WERI-Rb-1 (cell line): ENCODE data around the gene REST.

ENCODE experiments used
- DNase-seq: peaks from one replicate; pipeline ENCODE4 v3.0.0-alpha.2; 2020
- H3K27ac ChIP-seq: fragments of 250-450 bp; sonication (Bioruptor Pico); 2 replicates; pipeline ENCODE4 v1.5.1; 2020; ENCODE audit warnings: mild to moderate bottlenecking, moderate library complexity
- H3K27me3 ChIP-seq: fragments of 250-450 bp; sonication (Bioruptor Pico); 2 replicates; pipeline ENCODE4 v1.5.1; 2021; ENCODE audit warnings: mild to moderate bottlenecking, low read depth, moderate library complexity; ENCODE audit not compliant: insufficient read depth, severe bottlenecking
- H3K36me3 ChIP-seq: fragments of 250-450 bp; sonication (Bioruptor Pico); 2 replicates; pipeline ENCODE4 v1.5.1; 2020; ENCODE audit warnings: mild to moderate bottlenecking, moderate library complexity
- H3K4me3 ChIP-seq: 2 replicates; pipeline ENCODE4 v1.5.1; 2011; ENCODE audit warnings: low read depth, mild to moderate bottlenecking, control low read depth, low read length
- H3K9me3 ChIP-seq: fragments of 250-450 bp; sonication (Bioruptor Pico); 2 replicates; pipeline ENCODE4 v1.5.1; 2021; ENCODE audit warnings: mild to moderate bottlenecking, moderate library complexity; ENCODE audit not compliant: severe bottlenecking
- CTCF ChIP-seq: IDR thresholded peaks from 2 replicates; pipeline ENCODE4 v1.5.1; 2011; ENCODE audit warnings: low read depth, mild to moderate bottlenecking, control low read depth, inconsistent platforms, low read length

Gene REST

GRCh38 chr4:56986192-56986591, 78.5 kb downstream of the REST start:
- H3K36me3 ChIP-seq, result peaks cover 72% of the 10 kb centered on the region
- no peak for TF ChIP-seq CTCF
- no peak for DNase-seq
- no peaks in the 10 kb centered on the region for H3K27me3 ChIP-seq
- H3K9me3 ChIP-seq, result no peaks in the 10 kb centered on the region
- no peak overlapping the region for H3K27ac ChIP-seq
- H3K4me3 ChIP-seq, result no peak overlapping the region

- Histone ChIP-seq H3K27me3 (no peaks in the 10 kb centered on the region), H3K9me3 (no peaks in the 10 kb centered on the region), H3K4me3 (no peak overlapping the region), H3K36me3 (peaks cover 72% of the 10 kb centered on the region), H3K27ac (no peak overlapping the region)
- DNase-seq, result no peak
- TF ChIP-seq CTCF, result no peak
Measured at GRCh38 chr4:56986952-56987351, 79.3 kb downstream of the REST start.

- DNase-seq, result no peak
- Histone ChIP-seq H3K36me3 (peaks cover 84% of the 10 kb centered on the region), H3K4me3 (no peak overlapping the region), H3K27me3 (no peaks in the 10 kb centered on the region), H3K9me3 (no peaks in the 10 kb centered on the region), H3K27ac (no peak overlapping the region)
- TF ChIP-seq CTCF, result no peak
Measured at GRCh38 chr4:56990109-56990905, 82.6 kb downstream of the REST start.

GRCh38 chr4:56995525-56995924, 87.8 kb downstream of the REST start:
- no peak for DNase-seq
- no peak for TF ChIP-seq CTCF
- Histone ChIP-seq H3K9me3 (no peaks in the 10 kb centered on the region), H3K27ac (no peak overlapping the region), H3K36me3 (peaks cover 75% of the 10 kb centered on the region), H3K4me3 (no peak overlapping the region), H3K27me3 (no peaks in the 10 kb centered on the region)

GRCh38 chr4:56999751-57000150, 92.1 kb downstream of the REST start:
- TF ChIP-seq CTCF, result no peak
- DNase-seq, result no peak
- no peaks in the 10 kb centered on the region for H3K27me3 ChIP-seq
- no peak overlapping the region for H3K4me3 ChIP-seq
- no peak overlapping the region for H3K27ac ChIP-seq
- no peaks in the 10 kb centered on the region for H3K9me3 ChIP-seq
- H3K36me3 ChIP-seq, result peaks cover 66% of the 10 kb centered on the region

GRCh38 chr4:57013543-57014120, 105.9 kb downstream of the REST start:
- DNase-seq, result no peak
- Histone ChIP-seq H3K4me3 (no peak overlapping the region), H3K9me3 (no peaks in the 10 kb centered on the region), H3K27ac (no peak overlapping the region), H3K27me3 (no peaks in the 10 kb centered on the region), H3K36me3 (peaks cover 73% of the 10 kb centered on the region)
- TF ChIP-seq CTCF, result no peak
